Liver (tissue), 3 donors: ENCODE measurements around the gene RETREG1.

Experiments
- YY1 ChIP-seq: IDR thresholded peaks from 2 replicates; pipeline ENCODE4 v1.6.1; 2016; ENCODE audit warnings: antibody characterized with exemption, mild to moderate bottlenecking
- TF ChIP-seq, protein P1 (sequence below): IDR thresholded peaks from 2 replicates; pipeline ENCODE4 v1.6.1; 2016; ENCODE audit warnings: antibody characterized with exemption, mild to moderate bottlenecking
- TF ChIP-seq, protein P2 (sequence below): IDR thresholded peaks from 2 replicates; pipeline ENCODE4 v1.6.1; 2016; ENCODE audit warnings: antibody characterized with exemption
- TF ChIP-seq, protein P3 (sequence below): IDR thresholded peaks from 2 replicates; pipeline ENCODE4 v1.6.1; 2016; ENCODE audit warnings: antibody characterized with exemption
- TF ChIP-seq, protein P4 (sequence below): fragments of 150-350 bp; IDR thresholded peaks from 2 replicates; pipeline ENCODE4 v1.5.1; 2017; ENCODE audit warnings: improper control_type of control experiment, low read depth, low read length; ENCODE audit not compliant: missing input control
- donor health status: healthy.
- donor health status: healthy.

DNA sequence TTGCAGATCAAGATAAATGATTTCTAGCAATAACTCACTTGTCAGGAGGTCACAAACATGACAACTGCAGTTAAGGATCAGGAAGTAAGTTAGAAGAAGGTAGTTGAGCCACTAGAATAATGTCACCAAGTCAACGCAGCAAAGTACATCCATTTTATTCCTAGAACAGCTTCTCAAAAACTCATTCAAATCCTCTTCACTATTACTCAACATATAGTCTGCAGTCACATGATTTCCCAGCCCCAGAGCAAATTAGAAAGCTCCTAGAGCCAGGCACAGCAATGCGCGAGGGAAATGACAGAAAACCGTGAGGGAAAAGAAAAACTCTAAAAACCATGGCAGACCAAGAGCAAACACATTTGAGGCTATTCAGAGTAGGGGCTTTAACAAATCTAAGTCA, 101.3 kb downstream of the RETREG1 start:
- TF ChIP-seq, protein P1, sequence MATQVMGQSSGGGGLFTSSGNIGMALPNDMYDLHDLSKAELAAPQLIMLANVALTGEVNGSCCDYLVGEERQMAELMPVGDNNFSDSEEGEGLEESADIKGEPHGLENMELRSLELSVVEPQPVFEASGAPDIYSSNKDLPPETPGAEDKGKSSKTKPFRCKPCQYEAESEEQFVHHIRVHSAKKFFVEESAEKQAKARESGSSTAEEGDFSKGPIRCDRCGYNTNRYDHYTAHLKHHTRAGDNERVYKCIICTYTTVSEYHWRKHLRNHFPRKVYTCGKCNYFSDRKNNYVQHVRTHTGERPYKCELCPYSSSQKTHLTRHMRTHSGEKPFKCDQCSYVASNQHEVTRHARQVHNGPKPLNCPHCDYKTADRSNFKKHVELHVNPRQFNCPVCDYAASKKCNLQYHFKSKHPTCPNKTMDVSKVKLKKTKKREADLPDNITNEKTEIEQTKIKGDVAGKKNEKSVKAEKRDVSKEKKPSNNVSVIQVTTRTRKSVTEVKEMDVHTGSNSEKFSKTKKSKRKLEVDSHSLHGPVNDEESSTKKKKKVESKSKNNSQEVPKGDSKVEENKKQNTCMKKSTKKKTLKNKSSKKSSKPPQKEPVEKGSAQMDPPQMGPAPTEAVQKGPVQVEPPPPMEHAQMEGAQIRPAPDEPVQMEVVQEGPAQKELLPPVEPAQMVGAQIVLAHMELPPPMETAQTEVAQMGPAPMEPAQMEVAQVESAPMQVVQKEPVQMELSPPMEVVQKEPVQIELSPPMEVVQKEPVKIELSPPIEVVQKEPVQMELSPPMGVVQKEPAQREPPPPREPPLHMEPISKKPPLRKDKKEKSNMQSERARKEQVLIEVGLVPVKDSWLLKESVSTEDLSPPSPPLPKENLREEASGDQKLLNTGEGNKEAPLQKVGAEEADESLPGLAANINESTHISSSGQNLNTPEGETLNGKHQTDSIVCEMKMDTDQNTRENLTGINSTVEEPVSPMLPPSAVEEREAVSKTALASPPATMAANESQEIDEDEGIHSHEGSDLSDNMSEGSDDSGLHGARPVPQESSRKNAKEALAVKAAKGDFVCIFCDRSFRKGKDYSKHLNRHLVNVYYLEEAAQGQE: no peak
- TF ChIP-seq, protein P2, sequence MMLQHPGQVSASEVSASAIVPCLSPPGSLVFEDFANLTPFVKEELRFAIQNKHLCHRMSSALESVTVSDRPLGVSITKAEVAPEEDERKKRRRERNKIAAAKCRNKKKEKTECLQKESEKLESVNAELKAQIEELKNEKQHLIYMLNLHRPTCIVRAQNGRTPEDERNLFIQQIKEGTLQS: no peak
- no peak for TF ChIP-seq YY1
- TF ChIP-seq, protein P3, sequence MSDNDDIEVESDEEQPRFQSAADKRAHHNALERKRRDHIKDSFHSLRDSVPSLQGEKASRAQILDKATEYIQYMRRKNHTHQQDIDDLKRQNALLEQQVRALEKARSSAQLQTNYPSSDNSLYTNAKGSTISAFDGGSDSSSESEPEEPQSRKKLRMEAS: no peak
- TF ChIP-seq, protein P4, sequence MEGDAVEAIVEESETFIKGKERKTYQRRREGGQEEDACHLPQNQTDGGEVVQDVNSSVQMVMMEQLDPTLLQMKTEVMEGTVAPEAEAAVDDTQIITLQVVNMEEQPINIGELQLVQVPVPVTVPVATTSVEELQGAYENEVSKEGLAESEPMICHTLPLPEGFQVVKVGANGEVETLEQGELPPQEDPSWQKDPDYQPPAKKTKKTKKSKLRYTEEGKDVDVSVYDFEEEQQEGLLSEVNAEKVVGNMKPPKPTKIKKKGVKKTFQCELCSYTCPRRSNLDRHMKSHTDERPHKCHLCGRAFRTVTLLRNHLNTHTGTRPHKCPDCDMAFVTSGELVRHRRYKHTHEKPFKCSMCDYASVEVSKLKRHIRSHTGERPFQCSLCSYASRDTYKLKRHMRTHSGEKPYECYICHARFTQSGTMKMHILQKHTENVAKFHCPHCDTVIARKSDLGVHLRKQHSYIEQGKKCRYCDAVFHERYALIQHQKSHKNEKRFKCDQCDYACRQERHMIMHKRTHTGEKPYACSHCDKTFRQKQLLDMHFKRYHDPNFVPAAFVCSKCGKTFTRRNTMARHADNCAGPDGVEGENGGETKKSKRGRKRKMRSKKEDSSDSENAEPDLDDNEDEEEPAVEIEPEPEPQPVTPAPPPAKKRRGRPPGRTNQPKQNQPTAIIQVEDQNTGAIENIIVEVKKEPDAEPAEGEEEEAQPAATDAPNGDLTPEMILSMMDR: no peak
